VCaP (cell line): ENCODE data around the gene UBE2C.
A peak's percentile ranks its signal among the peaks of the same experiment; 100 is the strongest.

Source experiments
- H3K27ac ChIP-seq: fragments of 450-650 bp; 2 replicates; pipeline ENCODE4 v1.5.1; 2017
- TF ChIP-seq, protein P1 (sequence below): fragments of 450-650 bp; conservative IDR thresholded peaks from 2 replicates; pipeline ENCODE4 v1.5.1; 2017; ENCODE audit warnings: mild to moderate bottlenecking, moderate library complexity

UBE2C gene

DNA sequence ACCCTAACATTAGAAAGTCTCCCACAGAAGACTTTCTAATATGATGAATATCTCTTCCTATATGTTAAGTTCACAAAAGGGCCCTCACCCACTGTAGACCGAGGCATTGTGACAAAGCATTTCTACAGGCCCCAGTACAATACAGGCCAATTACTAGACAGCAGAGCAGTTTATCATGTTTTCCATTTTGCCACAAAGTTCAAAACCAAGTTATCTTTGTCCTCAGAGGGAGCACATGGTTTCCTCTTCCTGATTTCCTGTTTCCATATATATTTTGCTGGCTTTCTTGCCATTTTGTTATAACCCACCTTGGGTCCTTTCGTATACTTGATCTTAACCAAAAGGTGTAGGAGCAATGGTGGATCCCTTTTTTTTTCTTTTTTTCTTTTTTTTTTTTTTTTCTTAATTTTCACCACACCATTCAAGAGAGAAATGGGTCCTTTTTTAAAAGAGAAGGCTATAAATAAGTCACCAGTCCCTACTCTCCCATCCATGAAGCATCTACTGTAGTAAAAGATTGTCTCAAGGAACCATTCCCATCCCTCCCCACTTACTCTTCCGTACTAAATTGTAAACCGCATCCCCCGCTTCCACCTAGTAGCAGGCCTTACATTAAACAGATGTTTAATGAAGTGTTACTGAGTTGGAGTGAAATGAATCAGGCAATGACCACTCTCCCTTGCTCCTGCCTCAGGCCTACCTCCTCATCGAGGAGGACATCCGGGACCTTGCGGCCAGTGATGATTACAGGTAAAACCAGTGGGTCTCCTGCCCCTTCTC is 2.1 kb upstream of the UBE2C start:
- no peak overlapping the region for H3K27ac ChIP-seq
- TF ChIP-seq, protein P1, sequence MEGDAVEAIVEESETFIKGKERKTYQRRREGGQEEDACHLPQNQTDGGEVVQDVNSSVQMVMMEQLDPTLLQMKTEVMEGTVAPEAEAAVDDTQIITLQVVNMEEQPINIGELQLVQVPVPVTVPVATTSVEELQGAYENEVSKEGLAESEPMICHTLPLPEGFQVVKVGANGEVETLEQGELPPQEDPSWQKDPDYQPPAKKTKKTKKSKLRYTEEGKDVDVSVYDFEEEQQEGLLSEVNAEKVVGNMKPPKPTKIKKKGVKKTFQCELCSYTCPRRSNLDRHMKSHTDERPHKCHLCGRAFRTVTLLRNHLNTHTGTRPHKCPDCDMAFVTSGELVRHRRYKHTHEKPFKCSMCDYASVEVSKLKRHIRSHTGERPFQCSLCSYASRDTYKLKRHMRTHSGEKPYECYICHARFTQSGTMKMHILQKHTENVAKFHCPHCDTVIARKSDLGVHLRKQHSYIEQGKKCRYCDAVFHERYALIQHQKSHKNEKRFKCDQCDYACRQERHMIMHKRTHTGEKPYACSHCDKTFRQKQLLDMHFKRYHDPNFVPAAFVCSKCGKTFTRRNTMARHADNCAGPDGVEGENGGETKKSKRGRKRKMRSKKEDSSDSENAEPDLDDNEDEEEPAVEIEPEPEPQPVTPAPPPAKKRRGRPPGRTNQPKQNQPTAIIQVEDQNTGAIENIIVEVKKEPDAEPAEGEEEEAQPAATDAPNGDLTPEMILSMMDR = no peak

GRCh38 chr20:45813006-45813340 is 529 bp downstream of the UBE2C start:
- TF ChIP-seq, protein P1 = no peak
- peak overlapping the region; percentile 76; the same call in 1 of the 2 replicates for H3K27ac ChIP-seq

DNA sequence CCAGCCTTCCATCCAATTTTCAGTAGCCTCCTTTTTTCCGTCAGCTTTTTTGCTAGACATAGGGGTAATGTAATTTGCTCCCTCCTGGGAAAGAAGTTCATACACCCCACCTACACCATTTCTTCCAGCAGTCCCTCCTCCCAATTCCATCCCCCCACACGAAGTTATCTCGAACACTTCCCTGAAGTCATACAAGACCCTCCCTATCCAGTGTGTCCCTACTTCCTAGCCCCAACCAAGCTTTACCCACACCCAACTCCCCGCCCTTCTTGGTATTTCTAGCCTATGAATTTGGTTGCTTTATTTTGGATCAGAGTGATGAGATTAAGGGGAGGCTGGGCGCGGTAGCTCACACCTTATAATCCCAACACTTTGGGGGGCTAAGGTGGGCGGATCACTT is 1.0 kb downstream of the UBE2C start:
- TF ChIP-seq, protein P1 = no peak

DNA sequence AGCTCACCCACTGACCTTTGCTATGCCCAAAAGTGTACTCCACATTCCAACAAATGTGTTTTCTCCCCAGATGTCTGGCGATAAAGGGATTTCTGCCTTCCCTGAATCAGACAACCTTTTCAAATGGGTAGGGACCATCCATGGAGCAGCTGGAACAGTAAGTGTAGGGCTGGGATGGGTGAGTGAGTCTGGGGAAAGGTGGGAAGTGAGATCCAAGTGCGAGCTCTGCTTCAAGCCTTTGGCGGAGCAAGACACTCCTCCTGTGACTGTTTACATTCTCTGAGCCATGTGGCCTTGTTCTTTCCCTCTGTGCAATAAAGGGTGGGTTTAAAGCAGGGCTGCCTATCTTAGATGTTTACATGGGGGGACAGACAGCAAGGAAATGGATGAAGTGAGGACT is 1.9 kb downstream of the UBE2C start:
- no peak overlapping the region; the same call in 1 of the 2 replicates for H3K27ac ChIP-seq
- TF ChIP-seq, protein P1 = no peak

More for the DNA sequence above, 1.0 kb downstream of the UBE2C start:
- peak overlapping the region; percentile 76; the same call in 1 of the 2 replicates for H3K27ac ChIP-seq

DNA sequence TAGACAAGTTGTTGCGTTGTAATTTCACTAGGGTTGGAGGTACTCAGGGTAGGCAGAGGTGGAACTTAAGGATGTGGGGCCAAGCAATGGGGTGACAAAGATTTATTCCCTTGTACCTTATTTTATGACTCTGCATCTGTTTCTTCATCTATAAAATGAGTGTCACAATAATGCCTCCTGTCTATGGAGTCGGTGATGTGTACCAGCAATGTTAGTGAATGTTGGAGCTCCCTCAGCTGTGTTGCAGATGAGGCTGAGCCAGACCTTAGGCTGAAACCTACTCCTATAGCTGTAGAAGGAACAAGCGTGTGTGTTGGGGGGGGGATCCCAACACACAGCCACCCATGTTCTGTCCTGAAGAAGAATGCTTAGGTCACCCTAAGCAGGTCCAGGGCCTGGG is 4.5 kb downstream of the UBE2C start:
- TF ChIP-seq, protein P1 = no peak
- H3K27ac ChIP-seq = no peak overlapping the region

DNA sequence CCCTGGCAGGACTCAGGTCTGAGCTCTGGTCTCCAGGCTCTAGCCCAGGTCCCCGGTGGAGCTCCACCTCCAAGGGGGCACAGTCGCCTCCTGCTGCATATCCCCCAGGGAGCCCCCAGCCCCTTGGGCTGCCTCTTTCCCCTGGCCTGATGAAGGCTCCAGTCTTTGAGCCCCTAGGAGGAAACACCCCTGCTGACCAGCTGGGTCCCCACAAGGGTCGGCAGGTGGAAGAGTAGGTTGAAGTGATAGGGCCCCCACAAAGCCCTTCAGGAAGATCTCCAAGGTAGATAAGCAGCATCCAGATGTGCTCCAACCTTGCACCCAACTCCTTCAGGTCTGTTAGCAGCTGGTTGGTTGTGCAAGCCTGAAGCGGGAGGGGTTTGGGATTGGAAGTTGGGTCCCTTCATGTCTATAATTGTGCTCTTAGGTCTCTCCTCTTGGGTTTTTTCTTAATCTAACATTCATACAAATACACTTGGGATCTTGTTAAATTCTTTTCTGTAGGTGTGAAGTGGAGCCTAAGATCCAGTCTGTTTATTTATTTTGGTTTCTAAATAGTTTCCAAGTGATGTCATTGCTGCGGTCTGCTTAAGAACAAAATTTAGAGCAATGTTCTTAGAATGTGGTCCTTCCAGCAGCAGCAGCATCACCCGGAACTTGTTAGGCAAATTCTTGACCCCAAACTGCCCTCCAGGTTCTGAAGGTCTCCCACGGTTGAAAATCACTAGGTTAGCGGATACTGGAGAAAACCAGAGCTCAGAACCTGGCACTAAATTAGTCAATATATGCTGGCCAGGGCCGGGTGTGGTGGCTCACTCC is 5.1 kb downstream of the UBE2C start:
- H3K27ac ChIP-seq = no peak overlapping the region
- TF ChIP-seq, protein P1 = no peak

GRCh38 chr20:45818239-45818638 is 5.8 kb downstream of the UBE2C start:
- no peak overlapping the region for H3K27ac ChIP-seq
- TF ChIP-seq, protein P1 = no peak
